ENCODE results near the gene PSME3IP1.

The PSME3IP1 gene

GRCh38 chr16:57196753-57197152 lies 10.9 kb upstream of the PSME3IP1 start:
- in situ Hi-C loops (cut with HindIII; ENCODE audit: low sequenced_read_pairs): no loop called here
- TF ChIP-seq CTCF (IDR thresholded peaks at IDR 0.05; ENCODE audit: low read depth, low read length, missing control alignments): no peak
- DNase-seq (ENCODE audit: low read depth): no peak
- H3K4me3 ChIP-seq (ENCODE audit: low read depth, low read length): no peak overlapping the region

- TF ChIP-seq CTCF (IDR thresholded peaks at IDR 0.05; ENCODE audit: low read depth, low read length, missing control alignments): no peak
- in situ Hi-C loops (cut with HindIII; ENCODE audit: low sequenced_read_pairs): no loop called here
- H3K4me3 ChIP-seq (ENCODE audit: low read depth, low read length): no peak overlapping the region
- no peak for DNase-seq (ENCODE audit: low read depth)
These were observed 10.4 kb upstream of the PSME3IP1 start for GRCh38 chr16:57196286-57196685.

GRCh38 chr16:57194512-57194911 lies 8.7 kb upstream of the PSME3IP1 start:
- TF ChIP-seq CTCF (IDR thresholded peaks at IDR 0.05; ENCODE audit: low read depth, low read length, missing control alignments): no peak
- no peak overlapping the region for H3K4me3 ChIP-seq (ENCODE audit: low read depth, low read length)
- peak; percentile 83 for DNase-seq (ENCODE audit: low read depth)
- in situ Hi-C loops (cut with HindIII; ENCODE audit: low sequenced_read_pairs): no loop called here

GRCh38 chr16:57192720-57193486 lies 7.1 kb upstream of the PSME3IP1 start:
- no peak overlapping the region for H3K4me3 ChIP-seq (ENCODE audit: low read depth, low read length)
- peak; percentile 34 for DNase-seq (ENCODE audit: low read depth)
- in situ Hi-C loops (cut with HindIII; ENCODE audit: low sequenced_read_pairs): no loop called here
- no peak for TF ChIP-seq CTCF (IDR thresholded peaks at IDR 0.05; ENCODE audit: low read depth, low read length, missing control alignments)

GRCh38 chr16:57192146-57192545 lies 6.3 kb upstream of the PSME3IP1 start:
- DNase-seq (ENCODE audit: low read depth): peak; percentile 58
- in situ Hi-C loops (cut with HindIII; ENCODE audit: low sequenced_read_pairs): no loop called here
- no peak overlapping the region for H3K4me3 ChIP-seq (ENCODE audit: low read depth, low read length)

GRCh38 chr16:57191056-57191571 lies 5.3 kb upstream of the PSME3IP1 start:
- no peak for TF ChIP-seq CTCF (IDR thresholded peaks at IDR 0.05; ENCODE audit: low read depth, low read length, missing control alignments)
- in situ Hi-C loops (cut with HindIII; ENCODE audit: low sequenced_read_pairs): no loop called here
- no peak for DNase-seq (ENCODE audit: low read depth)
- no peak overlapping the region for H3K4me3 ChIP-seq (ENCODE audit: low read depth, low read length)

More at GRCh38 chr16:57192146-57192545, 6.3 kb upstream of the PSME3IP1 start:
- no peak for TF ChIP-seq CTCF (IDR thresholded peaks at IDR 0.05; ENCODE audit: low read depth, low read length, missing control alignments)

Measured in astrocyte of the cerebellum (primary cell).